Astrocyte (in vitro differentiated cells and primary cell): ENCODE results near the gene SUGCT. TPM values are rescaled to one million over a fixed set of nuclear protein-coding genes. Genes with fewer than 3 reads are reported as not detected.
A peak's percentile ranks its signal among the peaks of the same experiment; 100 is the strongest.

Source experiments
- DNase-seq: peaks from one replicate; pipeline ENCODE4 v3.0.0-alpha.2; 2010; ENCODE audit warnings: low read depth
- FAIRE-seq: peaks from 2 replicates; lab custom pipeline; 2011; peaks lifted over from hg19 to GRCh38; lab: Jason Lieb, UNC
- H2AFZ ChIP-seq: 2 replicates; pipeline ENCODE4 v1.6.0; 2012; ENCODE audit warnings: low read depth, low read length, inconsistent platforms
- H3K27ac ChIP-seq: 2 replicates; pipeline ENCODE4 v1.5.1; 2011; ENCODE audit warnings: low read depth, low read length, inconsistent platforms
- H3K27me3 ChIP-seq: 2 replicates; pipeline ENCODE4 v1.6.0; 2011; ENCODE audit warnings: low read length, inconsistent platforms; ENCODE audit not compliant: insufficient read depth
- H3K36me3 ChIP-seq: 2 replicates; pipeline ENCODE4 v1.5.1; 2011; ENCODE audit warnings: low read length, inconsistent platforms; ENCODE audit not compliant: insufficient read depth
- H3K4me1 ChIP-seq: 2 replicates; pipeline ENCODE4 v1.5.1; 2011; ENCODE audit warnings: low read length, inconsistent platforms; ENCODE audit not compliant: insufficient read depth
- H3K4me2 ChIP-seq: 2 replicates; pipeline ENCODE4 v1.6.0; 2012; ENCODE audit warnings: low read length, inconsistent platforms
- H3K4me3 ChIP-seq: 2 replicates; pipeline ENCODE4 v1.5.1; 2011; ENCODE audit warnings: low read depth, mild to moderate bottlenecking, low read length, inconsistent platforms; ENCODE audit not compliant: insufficient read depth
- H3K79me2 ChIP-seq: 2 replicates; pipeline ENCODE4 v1.6.0; 2012; ENCODE audit warnings: mild to moderate bottlenecking, low read length, inconsistent platforms; ENCODE audit not compliant: insufficient read depth
- H3K9ac ChIP-seq: 2 replicates; pipeline ENCODE4 v1.6.0; 2012; ENCODE audit warnings: mild to moderate bottlenecking, low read length, inconsistent platforms
- H3K9me3 ChIP-seq: 2 replicates; pipeline ENCODE4 v1.5.1; 2012; ENCODE audit warnings: low read depth, mild to moderate bottlenecking, low read length, inconsistent platforms; ENCODE audit not compliant: insufficient read depth
- H4K20me1 ChIP-seq: 2 replicates; pipeline ENCODE4 v1.6.0; 2012; ENCODE audit warnings: low read length, inconsistent platforms; ENCODE audit not compliant: insufficient read depth
- H3K27ac Mint-ChIP-seq: one replicate; pipeline ENCODE4 v1.8.0; 2021; ENCODE audit warnings: mild to moderate bottlenecking, mixed read lengths; ENCODE audit not compliant: unreplicated experiment
- H3K27me3 Mint-ChIP-seq: one replicate; pipeline ENCODE4 v1.8.0; 2021; ENCODE audit warnings: low read depth, mixed read lengths; ENCODE audit not compliant: unreplicated experiment
- H3K36me3 Mint-ChIP-seq: one replicate; pipeline ENCODE4 v1.8.0; 2021; ENCODE audit warnings: low read depth, mixed read lengths; ENCODE audit not compliant: unreplicated experiment
- H3K4me1 Mint-ChIP-seq: one replicate; pipeline ENCODE4 v1.8.0; 2021; ENCODE audit warnings: low read depth, mixed read lengths; ENCODE audit not compliant: unreplicated experiment
- H3K4me3 Mint-ChIP-seq: one replicate; pipeline ENCODE4 v1.8.0; 2021; ENCODE audit warnings: mild to moderate bottlenecking, moderate library complexity, mixed read lengths; ENCODE audit not compliant: unreplicated experiment
- H3K9me3 Mint-ChIP-seq: one replicate; pipeline ENCODE4 v1.8.0; 2021; ENCODE audit warnings: mild to moderate bottlenecking, mixed read lengths; ENCODE audit not compliant: unreplicated experiment
- CTCF ChIP-seq: IDR thresholded peaks from 2 replicates; pipeline ENCODE4 v1.5.1; 2011; ENCODE audit warnings: low read depth, mild to moderate bottlenecking, inconsistent platforms, low read length, moderate library complexity; ENCODE audit not compliant: insufficient read depth
- EZH2 ChIP-seq: IDR thresholded peaks from 2 replicates; pipeline ENCODE4 v1.6.1; 2012; ENCODE audit warnings: mild to moderate bottlenecking, low read length, inconsistent platforms; ENCODE audit not compliant: insufficient read depth
- total RNA-seq: library from RNA; stranded (reverse); gene quantifications from 2 replicates; pipeline ENCODE4 v1.2.1, GENCODE V29; 2021

SUGCT gene
- total RNA-seq, 1 donor from 2014 or later = 15.5 TPM

- Histone ChIP-seq H3K27me3 (no peaks in the 10 kb centered on the region), H2AFZ (no peak overlapping the region), H3K4me1 (no peaks in the 10 kb centered on the region), H3K4me2 (no peak overlapping the region), H4K20me1 (peaks cover 4% of the 10 kb centered on the region), H3K79me2 (peaks cover 17% of the 10 kb centered on the region), H3K9me3 (no peaks in the 10 kb centered on the region), H3K4me3 (no peak overlapping the region), H3K36me3 (no peaks in the 10 kb centered on the region), H3K9ac (no peak overlapping the region), H3K27ac (no peak overlapping the region)
- no peaks in the 10 kb centered on the region for H3K4me1 Mint-ChIP-seq
- H3K27me3 Mint-ChIP-seq = no peaks in the 10 kb centered on the region
- FAIRE-seq = no peak
- H3K36me3 Mint-ChIP-seq = peaks cover 9% of the 10 kb centered on the region
- H3K9me3 Mint-ChIP-seq = no peaks in the 10 kb centered on the region
- no peak overlapping the region for H3K4me3 Mint-ChIP-seq
- no peak overlapping the region for H3K27ac Mint-ChIP-seq
- TF ChIP-seq EZH2 (no peak), CTCF (no peak)
- DNase-seq = no peak
These were observed 11.9 kb upstream of the SUGCT start for GRCh38 chr7:40122940-40123254.

- H4K20me1 ChIP-seq = peaks cover 17% of the 10 kb centered on the region
- no peaks in the 10 kb centered on the region for H3K4me1 ChIP-seq
- Mint-ChIP-seq H3K4me3 (peak overlapping the region; percentile 92), H3K36me3 (no peaks in the 10 kb centered on the region), H3K27me3 (no peaks in the 10 kb centered on the region), H3K4me1 (peaks cover 7% of the 10 kb centered on the region), H3K27ac (peak overlapping the region; percentile 94), H3K9me3 (no peaks in the 10 kb centered on the region)
- peak overlapping the region; percentile 96 for H3K27ac ChIP-seq
- no peak for TF ChIP-seq CTCF
- TF ChIP-seq EZH2 = no peak
- no peaks in the 10 kb centered on the region for H3K36me3 ChIP-seq
- H3K4me3 ChIP-seq = peak overlapping the region; percentile 95
- DNase-seq (peak; percentile 41), FAIRE-seq (no peak)
- no peaks in the 10 kb centered on the region for H3K9me3 ChIP-seq
- no peaks in the 10 kb centered on the region for H3K27me3 ChIP-seq
- H3K4me2 ChIP-seq = peak overlapping the region; percentile 91
- H2AFZ ChIP-seq = peak overlapping the region; percentile 99
- H3K9ac ChIP-seq = peak overlapping the region; percentile 98
- peaks cover 57% of the 10 kb centered on the region for H3K79me2 ChIP-seq
These were observed 1.0 kb upstream of the SUGCT start for GRCh38 chr7:40133561-40134427.

- peak; percentile 8 for DNase-seq
- peak overlapping the region; percentile 96 for H2AFZ ChIP-seq
- H3K9me3 Mint-ChIP-seq = no peaks in the 10 kb centered on the region
These were observed 459 bp downstream of the SUGCT start for GRCh38 chr7:40135317-40135610.

More at GRCh38 chr7:40135317-40135610, 459 bp downstream of the SUGCT start:
- peak overlapping the region; percentile 90 for H3K4me3 Mint-ChIP-seq
- H3K27ac ChIP-seq = peak overlapping the region; percentile 96
- H3K36me3 Mint-ChIP-seq = no peaks in the 10 kb centered on the region
- H3K9me3 ChIP-seq = no peaks in the 10 kb centered on the region
- H3K27ac Mint-ChIP-seq = peak overlapping the region; percentile 69
- peak overlapping the region; percentile 95 for H3K4me3 ChIP-seq
- peak overlapping the region; percentile 91 for H3K4me2 ChIP-seq
- H3K36me3 ChIP-seq = no peaks in the 10 kb centered on the region
- FAIRE-seq = no peak
- H3K4me1 Mint-ChIP-seq = peaks cover 7% of the 10 kb centered on the region
- peaks cover 42% of the 10 kb centered on the region for H3K79me2 ChIP-seq
- H3K27me3 Mint-ChIP-seq = no peaks in the 10 kb centered on the region
- no peaks in the 10 kb centered on the region for H3K4me1 ChIP-seq
- H4K20me1 ChIP-seq = peaks cover 10% of the 10 kb centered on the region
- TF ChIP-seq EZH2 (no peak), CTCF (no peak)
- H3K9ac ChIP-seq = peak overlapping the region; percentile 98
- H3K27me3 ChIP-seq = no peaks in the 10 kb centered on the region
